Measurements from ENCODE around the gene PAK6.

The PAK6 gene

GRCh38 chr15:40300367-40300766, 61.5 kb downstream of the PAK6 start:
- H3K4me3 ChIP-seq (ENCODE audit: control insufficient read depth, low read depth, low read length), result no peak overlapping the region
- no peak for TF ChIP-seq CTCF (IDR thresholded peaks at IDR 0.05; ENCODE audit: control insufficient read depth, insufficient read depth, low read depth, low read length, missing control alignments)
- no peak for DNase-seq (ENCODE audit: low read depth)

GRCh38 chr15:40300771-40301170, 61.9 kb downstream of the PAK6 start:
- TF ChIP-seq CTCF (IDR thresholded peaks at IDR 0.05; ENCODE audit: control insufficient read depth, insufficient read depth, low read depth, low read length, missing control alignments), result no peak
- no peak overlapping the region for H3K4me3 ChIP-seq (ENCODE audit: control insufficient read depth, low read depth, low read length)
- no peak for DNase-seq (ENCODE audit: low read depth)

DNA sequence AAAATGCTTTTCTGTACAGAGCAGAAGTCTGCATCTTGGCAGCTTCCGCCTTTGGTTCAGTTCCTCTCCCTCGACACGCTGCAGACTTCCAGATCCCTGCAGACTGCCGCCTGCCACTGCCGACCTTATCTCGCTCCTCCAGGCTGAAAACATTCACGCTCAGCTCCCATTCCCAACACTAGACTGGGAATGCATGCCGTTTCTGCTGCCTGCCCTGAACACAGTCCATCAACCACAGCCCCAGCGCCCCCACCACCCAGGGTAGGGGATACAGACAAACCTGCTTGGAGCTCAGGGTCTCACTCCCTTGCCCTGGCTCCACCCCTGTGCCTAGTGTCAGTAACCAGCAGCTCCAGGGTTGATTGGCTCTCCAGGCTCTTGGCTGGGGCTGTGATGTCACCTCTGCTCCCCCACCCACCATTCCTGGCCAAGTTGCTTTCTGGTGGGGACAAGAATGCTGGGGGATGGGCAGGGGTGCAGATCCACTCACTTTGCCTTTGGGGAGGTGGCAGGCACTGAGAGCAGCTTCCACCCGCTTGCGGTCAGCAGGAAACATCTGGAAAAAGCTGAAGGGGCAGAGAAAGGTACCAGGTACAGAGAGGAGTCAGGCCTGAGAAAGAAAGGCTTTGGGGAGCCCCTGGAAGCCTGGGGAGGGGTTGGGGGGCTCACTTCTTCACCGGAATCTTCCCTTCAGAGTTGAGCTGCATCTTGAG, 62.8 kb downstream of the PAK6 start:
- TF ChIP-seq CTCF (IDR thresholded peaks at IDR 0.05; ENCODE audit: control insufficient read depth, insufficient read depth, low read depth, low read length, missing control alignments), result no peak
- no peak overlapping the region for H3K4me3 ChIP-seq (ENCODE audit: control insufficient read depth, low read depth, low read length)
- DNase-seq (ENCODE audit: low read depth), result no peak

DNA sequence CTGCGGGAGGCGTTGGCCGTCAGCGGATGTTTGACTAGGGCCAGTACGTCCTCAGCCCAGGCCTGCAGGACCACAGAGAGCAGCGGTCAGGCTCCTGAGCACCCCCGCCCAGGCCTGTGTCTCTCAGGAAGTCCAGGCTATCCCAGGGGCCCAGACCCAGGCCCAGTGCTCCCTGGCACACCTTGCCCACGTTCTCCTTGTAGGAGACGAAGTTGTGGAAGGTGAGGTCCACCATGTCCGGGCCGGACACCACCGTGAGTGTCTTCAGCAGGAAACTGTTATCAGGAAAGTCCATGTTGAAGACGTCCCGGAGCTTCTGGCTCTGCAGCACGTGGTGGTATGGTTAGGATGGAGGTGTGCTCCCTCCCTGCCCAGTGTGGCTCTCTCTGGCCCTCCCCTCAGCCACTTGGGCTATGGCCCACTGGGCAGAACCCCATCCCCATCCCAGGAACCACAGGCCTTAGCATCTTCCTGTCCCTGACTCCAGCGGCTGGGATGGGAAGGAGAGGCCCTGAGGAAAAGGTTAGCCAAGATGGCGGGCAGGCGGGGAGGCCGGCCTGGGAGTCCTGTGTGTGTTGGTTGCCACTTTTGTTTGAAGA, 63.5 kb downstream of the PAK6 start:
- DNase-seq (ENCODE audit: low read depth), result no peak
- no peak for TF ChIP-seq CTCF (IDR thresholded peaks at IDR 0.05; ENCODE audit: control insufficient read depth, insufficient read depth, low read depth, low read length, missing control alignments)
- no peak overlapping the region for H3K4me3 ChIP-seq (ENCODE audit: control insufficient read depth, low read depth, low read length)

- DNase-seq (ENCODE audit: low read depth), result no peak
- no peak for TF ChIP-seq CTCF (IDR thresholded peaks at IDR 0.05; ENCODE audit: control insufficient read depth, insufficient read depth, low read depth, low read length, missing control alignments)
- no peak overlapping the region for H3K4me3 ChIP-seq (ENCODE audit: control insufficient read depth, low read depth, low read length)
Observed at GRCh38 chr15:40302981-40303380, 64.1 kb downstream of the PAK6 start.

GRCh38 chr15:40303576-40303975, 64.7 kb downstream of the PAK6 start:
- DNase-seq (ENCODE audit: low read depth), result no peak
- TF ChIP-seq CTCF (IDR thresholded peaks at IDR 0.05; ENCODE audit: control insufficient read depth, insufficient read depth, low read depth, low read length, missing control alignments), result no peak
- H3K4me3 ChIP-seq (ENCODE audit: control insufficient read depth, low read depth, low read length), result no peak overlapping the region

Data from AG09309 (cell line).